ENCODE results near the gene SNED1. TPM values are rescaled to one million over a fixed set of nuclear protein-coding genes. Genes with fewer than 3 reads are reported as not detected.

SNED1 gene
- total RNA-seq, 2 experiments from 2014 or later: 2.8 to 13.6 TPM

- Histone ChIP-seq H3K4me3 (ENCODE audit: low read depth, low read length, poor library complexity, severe bottlenecking) (no peak overlapping the region), H3K4me1 (ENCODE audit: insufficient read depth, low read length, poor library complexity, severe bottlenecking) (no peaks in the 10 kb centered on the region), H3K36me3 (ENCODE audit: insufficient read depth, low read length) (peaks cover 72% of the 10 kb centered on the region), H2AFZ (ENCODE audit: low read length) (no peak overlapping the region), H3K79me2 (ENCODE audit: insufficient read depth, low read depth, low read length) (no peaks in the 10 kb centered on the region), H3K9me3 (ENCODE audit: low read length) (no peaks in the 10 kb centered on the region), H3K27ac (ENCODE audit: low read depth, low read length, poor library complexity, severe bottlenecking) (no peak overlapping the region), H4K20me1 (ENCODE audit: insufficient read depth, low read length) (no peaks in the 10 kb centered on the region), H3K4me2 (ENCODE audit: low read length) (no peak overlapping the region), H3K9me2 (ENCODE audit: insufficient read depth, low read length) (no peaks in the 10 kb centered on the region)
- no peak for DNase-seq (ENCODE audit: low spot score)
- TF ChIP-seq, protein P1, sequence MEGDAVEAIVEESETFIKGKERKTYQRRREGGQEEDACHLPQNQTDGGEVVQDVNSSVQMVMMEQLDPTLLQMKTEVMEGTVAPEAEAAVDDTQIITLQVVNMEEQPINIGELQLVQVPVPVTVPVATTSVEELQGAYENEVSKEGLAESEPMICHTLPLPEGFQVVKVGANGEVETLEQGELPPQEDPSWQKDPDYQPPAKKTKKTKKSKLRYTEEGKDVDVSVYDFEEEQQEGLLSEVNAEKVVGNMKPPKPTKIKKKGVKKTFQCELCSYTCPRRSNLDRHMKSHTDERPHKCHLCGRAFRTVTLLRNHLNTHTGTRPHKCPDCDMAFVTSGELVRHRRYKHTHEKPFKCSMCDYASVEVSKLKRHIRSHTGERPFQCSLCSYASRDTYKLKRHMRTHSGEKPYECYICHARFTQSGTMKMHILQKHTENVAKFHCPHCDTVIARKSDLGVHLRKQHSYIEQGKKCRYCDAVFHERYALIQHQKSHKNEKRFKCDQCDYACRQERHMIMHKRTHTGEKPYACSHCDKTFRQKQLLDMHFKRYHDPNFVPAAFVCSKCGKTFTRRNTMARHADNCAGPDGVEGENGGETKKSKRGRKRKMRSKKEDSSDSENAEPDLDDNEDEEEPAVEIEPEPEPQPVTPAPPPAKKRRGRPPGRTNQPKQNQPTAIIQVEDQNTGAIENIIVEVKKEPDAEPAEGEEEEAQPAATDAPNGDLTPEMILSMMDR (conservative IDR thresholded peaks at IDR 0.05; ENCODE audit: low read length): no peak
- TF ChIP-seq EZH2phosphoT487 (IDR thresholded peaks at IDR 0.05; ENCODE audit: borderline replicate concordance, low read depth, low read length): no peak
- CTCF ChIA-PET (ENCODE audit: unreplicated experiment): no interaction called here
- BruUV-seq (replicated peaks): no TSS peak
- POLR2A ChIA-PET: interaction anchor here (0.6 kb wide), 1 partner anchor 559 kb away, joined by 4 read pairs; no protein-coding TSS in a partner anchor
- intact Hi-C loops (cut with micrococcal nuclease; ENCODE audit: unreplicated experiment): loop anchor here (10.0 kb wide), 1 partner anchor 745 kb away; no protein-coding TSS in a partner anchor
Measured at GRCh38 chr2:241139531-241140444, 141.4 kb downstream of the SNED1 start.

- Histone ChIP-seq H3K27ac (ENCODE audit: low read depth, low read length, poor library complexity, severe bottlenecking) (no peak overlapping the region), H3K9me3 (ENCODE audit: low read length) (no peaks in the 10 kb centered on the region), H3K4me1 (ENCODE audit: insufficient read depth, low read length, poor library complexity, severe bottlenecking) (no peaks in the 10 kb centered on the region), H3K4me3 (ENCODE audit: low read depth, low read length, poor library complexity, severe bottlenecking) (no peak overlapping the region), H2AFZ (ENCODE audit: low read length) (no peak overlapping the region), H3K79me2 (ENCODE audit: insufficient read depth, low read depth, low read length) (no peaks in the 10 kb centered on the region), H4K20me1 (ENCODE audit: insufficient read depth, low read length) (no peaks in the 10 kb centered on the region), H3K36me3 (ENCODE audit: insufficient read depth, low read length) (peaks cover 66% of the 10 kb centered on the region), H3K4me2 (ENCODE audit: low read length) (no peak overlapping the region), H3K9me2 (ENCODE audit: insufficient read depth, low read length) (no peaks in the 10 kb centered on the region)
- POLR2A ChIA-PET: interaction anchor here (0.7 kb wide), 1 partner anchor 11 kb away, joined by 3 read pairs; no protein-coding TSS in a partner anchor
- BruUV-seq (replicated peaks): no TSS peak
- intact Hi-C loops (cut with micrococcal nuclease; ENCODE audit: unreplicated experiment): loop anchor here (10.0 kb wide), 1 partner anchor 744 kb away; no protein-coding TSS in a partner anchor
- CTCF ChIA-PET (ENCODE audit: unreplicated experiment): no interaction called here
- TF ChIP-seq EZH2phosphoT487 (IDR thresholded peaks at IDR 0.05; ENCODE audit: borderline replicate concordance, low read depth, low read length): no peak
- TF ChIP-seq, protein P1 (conservative IDR thresholded peaks at IDR 0.05; ENCODE audit: low read length): no peak
- DNase-seq (ENCODE audit: low spot score): no peak
Measured at GRCh38 chr2:241140445-241140840, 142.0 kb downstream of the SNED1 start.

All from OCI-LY7 (cell line).